Loucy (cell line): ENCODE data around the gene GUCY1A2.

Experiments used
- CTCF ChIP-seq: fragments of 200-600 bp; sonication (generic); conservative IDR thresholded peaks from 2 replicates; pipeline ENCODE4 v1.5.1; 2014; ENCODE audit warnings: mild to moderate bottlenecking, antibody characterized with exemption, low read length
- EZH2phosphoT487 ChIP-seq: fragments of 200-600 bp; IDR thresholded peaks from 2 replicates; pipeline ENCODE4 v1.6.1; 2018; ENCODE audit warnings: antibody characterized with exemption, mild to moderate bottlenecking, moderate library complexity, borderline replicate concordance

- TF ChIP-seq CTCF, result no peak
- no peak for TF ChIP-seq EZH2phosphoT487
Measured at GRCh38 chr11:106872246-106872645, 146.0 kb downstream of the GUCY1A2 start.
